Subcutaneous abdominal adipose tissue (tissue), 5 donors: Measurements from ENCODE around the gene DAAM1.

Experiments
- H3K27ac ChIP-seq: one replicate; pipeline ENCODE4 v1.7.0; 2013; ENCODE audit warnings: low read depth, mild to moderate bottlenecking, inconsistent platforms, low read length, moderate library complexity
- H3K27me3 ChIP-seq, 5 donors: one replicate each; pipeline ENCODE4 v1.7.0; 2013; ENCODE audit warnings: low read length in 5 of 5, inconsistent platforms in 1 of 5; ENCODE audit not compliant: control insufficient read depth in 5 of 5, insufficient read depth in 4 of 5
- H3K36me3 ChIP-seq, 5 donors: one replicate each; pipeline ENCODE4 v1.7.0; 2013; ENCODE audit warnings: low read length in 5 of 5; ENCODE audit not compliant: control insufficient read depth in 5 of 5, insufficient read depth in 5 of 5
- H3K4me1 ChIP-seq, 5 donors: one replicate each; pipeline ENCODE4 v1.7.0; 2013; ENCODE audit warnings: low read length in 5 of 5, mild to moderate bottlenecking in 3 of 5, moderate library complexity in 1 of 5; ENCODE audit not compliant: control insufficient read depth in 5 of 5, insufficient read depth in 5 of 5
- H3K4me3 ChIP-seq, 5 donors: one replicate each; pipeline ENCODE4 v1.7.0; 2013; ENCODE audit warnings: low read length in 5 of 5, low read depth in 1 of 5
- H3K9ac ChIP-seq, 5 donors: one replicate each; pipeline ENCODE4 v1.7.0; 2013; ENCODE audit warnings: low read length in 5 of 5, mild to moderate bottlenecking in 4 of 5, moderate library complexity in 3 of 5
- H3K9me3 ChIP-seq, 5 donors: one replicate each; pipeline ENCODE4 v1.7.0; 2013; ENCODE audit warnings: low read length in 5 of 5; ENCODE audit not compliant: control insufficient read depth in 5 of 5
- donor health status: healthy.
- donor health status: healthy.
- donor health status: healthy.
- donor health status: healthy.
- donor health status: healthy.

DAAM1 gene

GRCh38 chr14:59356767-59357166, 168.3 kb downstream of the DAAM1 start:
- Histone ChIP-seq H3K9ac (no peak overlapping the region), H3K36me3 (peaks cover 32 to 54% (median 47%) of the 10 kb centered on the region in 5 donors), H3K27ac (peak overlapping the region; percentile 90), H3K4me3 (no peak overlapping the region), H3K9me3 (no peaks in the 10 kb centered on the region), H3K4me1 (peaks cover 6 to 53% (median 41%) of the 10 kb centered on the region in 5 donors), H3K27me3 (no peaks in the 10 kb centered on the region)

DNA sequence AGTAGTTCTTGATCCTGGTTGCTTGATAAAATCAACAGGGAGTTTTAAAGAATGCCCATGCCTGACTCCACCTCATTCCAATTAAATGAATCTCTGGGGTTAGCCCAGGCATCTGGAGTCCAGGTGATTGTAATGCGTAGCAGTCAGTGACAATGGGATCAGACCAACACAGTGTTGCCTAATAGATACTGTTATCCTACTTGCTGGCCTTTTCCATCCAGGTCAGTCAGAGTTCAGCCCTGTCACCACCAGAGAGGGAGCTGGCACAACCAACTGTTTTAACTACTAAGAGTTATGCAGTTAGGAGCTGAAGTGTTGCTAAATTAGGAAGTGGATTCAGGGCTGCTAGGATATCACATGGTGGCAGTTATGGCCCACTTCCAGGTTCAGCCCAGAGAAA, 169.6 kb downstream of the DAAM1 start:
- Histone ChIP-seq H3K9ac (peak overlapping the region in 2 of 5 donors; percentile 6 to 49), H3K27me3 (no peaks in the 10 kb centered on the region), H3K4me3 (no peak overlapping the region), H3K36me3 (peaks cover 29 to 45% (median 39%) of the 10 kb centered on the region in 5 donors), H3K9me3 (no peaks in the 10 kb centered on the region), H3K4me1 (peaks cover 6 to 50% (median 41%) of the 10 kb centered on the region in 5 donors), H3K27ac (peak overlapping the region; percentile 90)

GRCh38 chr14:59358784-59359183, 170.3 kb downstream of the DAAM1 start:
- Histone ChIP-seq H3K27me3 (no peaks in the 10 kb centered on the region), H3K27ac (peak overlapping the region; percentile 90), H3K36me3 (peaks cover 28 to 45% (median 35%) of the 10 kb centered on the region in 5 donors), H3K9me3 (no peaks in the 10 kb centered on the region), H3K4me1 (peaks cover 6 to 48% (median 41%) of the 10 kb centered on the region in 5 donors), H3K9ac (no peak overlapping the region), H3K4me3 (no peak overlapping the region)

- Histone ChIP-seq H3K27ac (peak overlapping the region; percentile 90), H3K4me1 (peaks cover 6 to 45% (median 41%) of the 10 kb centered on the region in 5 donors), H3K4me3 (no peak overlapping the region)
Measured at GRCh38 chr14:59359431-59360124, 171.1 kb downstream of the DAAM1 start.

GRCh38 chr14:59360233-59360632, 171.8 kb downstream of the DAAM1 start:
- H3K36me3 ChIP-seq, result peaks cover 30 to 39% (median 38%) of the 10 kb centered on the region in 5 donors
- H3K4me3 ChIP-seq, result no peak overlapping the region
- H3K27ac ChIP-seq, result peak overlapping the region; percentile 90
- peaks cover 6 to 45% (median 41%) of the 10 kb centered on the region in 5 donors for H3K4me1 ChIP-seq
- no peaks in the 10 kb centered on the region for H3K9me3 ChIP-seq
- no peak overlapping the region for H3K9ac ChIP-seq
- H3K27me3 ChIP-seq, result no peaks in the 10 kb centered on the region

More at GRCh38 chr14:59359431-59360124, 171.1 kb downstream of the DAAM1 start:
- H3K36me3 ChIP-seq, result peaks cover 31 to 40% (median 38%) of the 10 kb centered on the region in 5 donors
- no peaks in the 10 kb centered on the region for H3K9me3 ChIP-seq
- H3K27me3 ChIP-seq, result no peaks in the 10 kb centered on the region
- no peak overlapping the region for H3K9ac ChIP-seq

DNA sequence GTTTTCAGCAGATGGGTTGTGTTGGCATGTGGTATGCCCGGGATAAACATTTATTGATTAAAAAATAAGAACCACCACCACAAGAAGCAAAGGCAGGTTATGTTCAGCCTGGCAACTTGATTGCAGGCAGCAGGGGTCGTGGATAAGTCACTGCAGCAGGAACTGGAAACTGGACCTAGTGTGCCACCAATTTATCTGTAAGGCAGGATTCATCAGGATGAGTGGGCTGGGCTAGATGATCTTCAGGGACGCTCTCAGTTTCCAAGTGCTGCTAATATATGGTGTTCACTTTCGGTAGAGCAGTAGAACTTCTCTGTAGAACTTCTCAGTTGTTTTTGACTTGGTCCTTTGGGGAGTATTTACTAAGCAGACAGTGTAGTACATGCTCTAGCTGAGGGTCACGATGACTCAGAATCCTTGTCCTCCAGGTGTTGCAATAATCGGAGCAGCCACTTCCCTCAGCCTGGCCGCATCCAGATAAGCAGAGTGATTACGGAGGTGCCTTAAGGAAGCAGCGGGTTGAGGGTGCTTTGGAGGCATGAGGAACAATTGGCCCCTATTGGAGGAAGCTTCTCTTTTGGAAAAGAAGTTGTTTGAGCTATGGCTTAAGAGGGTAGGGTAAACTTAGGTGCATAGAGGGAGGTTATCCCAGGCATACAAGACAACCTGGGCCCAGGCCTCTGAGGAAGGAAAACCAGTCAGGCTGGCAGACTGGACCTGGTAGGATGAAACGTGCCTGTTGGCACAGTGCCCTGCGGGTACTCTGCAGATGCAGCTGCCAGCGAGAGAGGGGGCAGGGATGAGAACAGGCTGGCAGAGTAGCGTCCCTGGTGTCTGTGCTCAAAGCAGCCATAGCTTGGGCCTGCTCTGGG, 172.7 kb downstream of the DAAM1 start:
- peaks cover 23 to 32% (median 29%) of the 10 kb centered on the region in 5 donors for H3K36me3 ChIP-seq
- H3K4me3 ChIP-seq, result no peak overlapping the region
- H3K9me3 ChIP-seq, result no peaks in the 10 kb centered on the region
- H3K27ac ChIP-seq, result peak overlapping the region; percentile 90
- peak overlapping the region in 1 of 5 donors; percentile 43 for H3K9ac ChIP-seq
- H3K4me1 ChIP-seq, result peaks cover 6 to 45% (median 41%) of the 10 kb centered on the region in 5 donors
- no peaks in the 10 kb centered on the region for H3K27me3 ChIP-seq

DNA sequence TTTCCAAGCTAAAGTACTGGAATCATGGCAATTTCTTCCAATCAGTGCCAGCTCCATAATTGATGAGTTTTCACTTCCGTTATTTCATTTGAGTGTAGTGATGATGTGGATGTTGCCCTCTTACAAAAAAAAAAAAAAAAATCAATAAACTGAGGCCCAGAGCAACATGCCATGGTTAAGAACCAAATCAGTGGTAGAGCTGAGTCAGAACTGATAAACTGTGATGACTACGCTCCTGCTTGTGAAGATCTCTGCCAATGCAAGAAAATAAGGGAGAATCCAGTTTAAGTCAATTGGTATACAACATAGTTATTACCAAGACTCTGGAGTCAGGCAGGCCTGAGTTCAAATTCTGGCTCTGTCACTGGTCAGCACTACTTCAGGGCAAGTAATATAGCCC, 174.0 kb downstream of the DAAM1 start:
- peaks cover 6 to 42% (median 39%) of the 10 kb centered on the region in 5 donors for H3K4me1 ChIP-seq

DNA sequence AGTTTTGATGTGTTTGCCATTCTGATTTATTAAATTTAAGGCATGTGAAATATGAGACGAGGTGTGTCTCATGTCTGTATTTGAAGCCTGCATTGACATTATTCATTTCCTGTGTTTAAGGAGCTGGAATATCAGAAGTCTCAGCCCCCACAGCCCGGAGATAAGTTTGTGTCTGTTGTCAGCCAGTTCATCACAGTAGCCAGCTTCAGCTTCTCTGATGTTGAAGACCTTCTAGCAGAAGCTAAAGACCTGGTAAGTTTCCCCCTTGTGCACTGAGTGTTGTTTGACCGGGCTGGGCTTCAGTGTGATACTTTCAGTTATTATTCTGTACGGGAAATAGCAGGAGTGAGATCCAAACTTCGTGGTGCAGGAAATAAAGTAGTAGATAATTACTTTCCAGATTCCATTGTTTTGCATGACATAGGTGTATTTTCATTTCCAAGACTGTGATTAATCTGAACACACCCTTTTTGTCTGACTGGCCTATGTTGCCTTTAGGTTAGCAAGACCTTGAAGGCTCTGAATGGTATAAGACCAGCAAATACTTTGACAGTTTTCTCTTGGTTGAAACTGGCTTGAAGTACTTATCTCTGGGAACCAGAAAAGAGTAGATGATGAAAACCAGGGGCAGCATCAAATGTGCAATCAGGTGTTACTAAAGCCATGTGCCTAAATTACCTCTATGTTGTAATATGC, 175.2 kb downstream of the DAAM1 start:
- H3K27me3 ChIP-seq, result no peaks in the 10 kb centered on the region
- no peaks in the 10 kb centered on the region for H3K9me3 ChIP-seq
- H3K9ac ChIP-seq, result no peak overlapping the region
- H3K36me3 ChIP-seq, result peaks cover 22 to 36% (median 28%) of the 10 kb centered on the region in 5 donors
- peaks cover 6 to 31% (median 29%) of the 10 kb centered on the region in 5 donors for H3K4me1 ChIP-seq
- no peak overlapping the region for H3K4me3 ChIP-seq
- peak overlapping the region; percentile 38 for H3K27ac ChIP-seq

More for the DNA sequence above, 174.0 kb downstream of the DAAM1 start:
- H3K27me3 ChIP-seq, result no peaks in the 10 kb centered on the region
- H3K9me3 ChIP-seq, result no peaks in the 10 kb centered on the region
- H3K4me3 ChIP-seq, result no peak overlapping the region
- peaks cover 14 to 25% (median 19%) of the 10 kb centered on the region in 5 donors for H3K36me3 ChIP-seq
- no peak overlapping the region for H3K9ac ChIP-seq
- no peak overlapping the region for H3K27ac ChIP-seq

DNA sequence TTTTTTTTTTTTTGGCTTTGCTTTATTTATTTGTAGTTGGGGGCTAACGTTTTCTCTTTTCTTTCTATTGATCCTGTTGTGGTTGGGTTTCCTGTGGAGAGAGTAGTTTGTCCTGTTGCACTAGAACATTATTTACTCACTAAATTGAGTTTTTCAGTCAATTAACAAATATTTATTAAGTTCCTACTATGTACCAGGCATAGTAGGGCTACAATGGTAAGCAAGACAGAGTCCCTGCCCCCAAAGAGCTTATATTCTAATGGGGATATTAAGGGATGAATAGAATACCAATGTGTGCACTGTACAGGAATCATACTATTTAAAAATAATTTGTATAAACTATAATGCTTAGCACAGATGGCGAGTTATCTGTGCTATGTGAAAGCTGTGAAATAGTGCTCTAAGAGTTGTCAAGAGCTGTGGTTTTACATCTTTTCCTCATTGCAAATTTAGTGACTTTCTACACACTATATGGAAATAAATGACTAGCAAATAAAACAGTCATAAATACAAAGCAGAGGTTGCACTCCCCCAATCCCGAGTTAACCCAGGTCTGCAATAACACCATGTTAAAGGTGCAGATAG, 181.8 kb downstream of the DAAM1 start:
- Histone ChIP-seq H3K9ac (no peak overlapping the region), H3K4me3 (no peak overlapping the region), H3K36me3 (peaks cover 13 to 24% (median 19%) of the 10 kb centered on the region in 5 donors), H3K4me1 (peaks cover 0 to 15% (median 12%) of the 10 kb centered on the region in 5 donors), H3K27ac (no peak overlapping the region), H3K9me3 (no peaks in the 10 kb centered on the region), H3K27me3 (no peaks in the 10 kb centered on the region)
